ENCODE measurements around the gene AKR7A3.

GRCh38 chr1:19289244-19289643, 674 bp upstream of the AKR7A3 start:
- no peak for TF ChIP-seq POLR2A (IDR thresholded peaks at IDR 0.05; ENCODE audit: low read depth, low read length)
- no peak for TF ChIP-seq CTCF (conservative IDR thresholded peaks at IDR 0.05; ENCODE audit: low read depth, low read length)
- TF ChIP-seq MXI1 (IDR thresholded peaks at IDR 0.05; ENCODE audit: borderline replicate concordance, low read depth, low read length): no peak
- no peak for TF ChIP-seq CEBPB (IDR thresholded peaks at IDR 0.05; ENCODE audit: low read depth, low read length)
- TF ChIP-seq RFX5 (IDR thresholded peaks at IDR 0.05; ENCODE audit: low read depth, low read length): no peak
- TF ChIP-seq FOS (IDR thresholded peaks at IDR 0.05; ENCODE audit: low read depth, low read length): no peak
- TF ChIP-seq RCOR1 (IDR thresholded peaks at IDR 0.05; ENCODE audit: insufficient replicate concordance, low read length): no peak
- no peak for TF ChIP-seq BHLHE40 (IDR thresholded peaks at IDR 0.05; ENCODE audit: low read depth, low read length)

Measured in IMR-90 (cell line).